Neuronal stem cell (in vitro differentiated cells): ENCODE data around the gene PDE11A.

Experiments used
- DNase-seq: peaks from one replicate; pipeline ENCODE4 v3.0.0-alpha.2; 2013; ENCODE audit warnings: low spot score
- H2AFZ ChIP-seq: one replicate; pipeline ENCODE4 v1.6.1; 2013; ENCODE audit warnings: mild to moderate bottlenecking, low read length, inconsistent platforms
- H2AK5ac ChIP-seq: 2 replicates; pipeline ENCODE4 v1.6.1; 2013; ENCODE audit warnings: low read depth, mild to moderate bottlenecking, inconsistent platforms, low read length, moderate library complexity, mixed read lengths
- H2BK120ac ChIP-seq: 2 replicates; pipeline ENCODE4 v1.6.1; 2013; ENCODE audit warnings: low read depth, mild to moderate bottlenecking, inconsistent platforms, low read length, moderate library complexity, mixed read lengths
- H2BK12ac ChIP-seq: one replicate; pipeline ENCODE4 v1.6.1; 2013; ENCODE audit warnings: low read length, inconsistent platforms
- H2BK15ac ChIP-seq: 2 replicates; pipeline ENCODE4 v1.6.1; 2013; ENCODE audit warnings: mild to moderate bottlenecking, low read length, inconsistent platforms, mixed read lengths
- H2BK5ac ChIP-seq: one replicate; pipeline ENCODE4 v1.6.1; 2013; ENCODE audit warnings: inconsistent platforms, mild to moderate bottlenecking, low read length, moderate library complexity
- H3K14ac ChIP-seq: one replicate; pipeline ENCODE4 v1.6.1; 2013; ENCODE audit warnings: low read length, inconsistent platforms
- H3K18ac ChIP-seq: 2 replicates; pipeline ENCODE4 v1.6.1; 2013; ENCODE audit warnings: low read length, inconsistent platforms
- H3K23ac ChIP-seq: 2 replicates; pipeline ENCODE4 v1.6.1; 2013; ENCODE audit warnings: low read depth, mild to moderate bottlenecking, mixed read lengths, low read length, inconsistent platforms; ENCODE audit not compliant: poor library complexity
- H3K27ac ChIP-seq: replicated peaks from 3 replicates; pipeline ENCODE4 v1.5.1; 2013; ENCODE audit warnings: low read length, inconsistent platforms
- H3K27me3 ChIP-seq, 3 experiments: 2 replicates each; pipeline ENCODE4 v1.6.1; 2013; ENCODE audit warnings: low read length in 3 of 3, mild to moderate bottlenecking in 2 of 3, inconsistent platforms in 1 of 3, low read depth in 1 of 3, mixed read lengths in 1 of 3, moderate library complexity in 1 of 3; ENCODE audit not compliant: control insufficient read depth in 3 of 3, insufficient read depth in 3 of 3
- H3K36me3 ChIP-seq, 2 donors: replicated peaks in 1 of 2; 2 replicates each; pipeline ENCODE4 v1.6.1; 2013; ENCODE audit warnings: low read length in 2 of 2; ENCODE audit not compliant: control insufficient read depth in 2 of 2, insufficient read depth in 2 of 2
- H3K4ac ChIP-seq: 2 replicates; pipeline ENCODE4 v1.6.1; 2013; ENCODE audit warnings: inconsistent platforms, mild to moderate bottlenecking, low read length, moderate library complexity
- H3K4me1 ChIP-seq, 2 donors: 1 replicate in 1 of 2; 2 replicates in 1 of 2; pipeline ENCODE4 v1.6.1; 2013; ENCODE audit warnings: low read length in 2 of 2, low read depth in 1 of 2; ENCODE audit not compliant: control insufficient read depth in 2 of 2, insufficient read depth in 1 of 2
- H3K4me2 ChIP-seq: one replicate; pipeline ENCODE4 v1.6.1; 2013; ENCODE audit warnings: mild to moderate bottlenecking, low read length, inconsistent platforms; ENCODE audit not compliant: insufficient read depth, poor library complexity, severe bottlenecking
- H3K4me3 ChIP-seq, 2 donors: 2 replicates each; pipeline ENCODE4 v1.5.1; 2013; ENCODE audit warnings: low read length in 2 of 2, mild to moderate bottlenecking in 2 of 2, inconsistent platforms in 1 of 2, moderate library complexity in 1 of 2
- H3K79me1 ChIP-seq: one replicate; pipeline ENCODE4 v1.6.1; 2013; ENCODE audit warnings: low read depth, mild to moderate bottlenecking, inconsistent platforms, low read length, moderate library complexity
- H3K9ac ChIP-seq: one replicate; pipeline ENCODE4 v1.6.1; 2013; ENCODE audit warnings: mild to moderate bottlenecking, low read depth, low read length, inconsistent platforms; ENCODE audit not compliant: poor library complexity
- H3K9me3 ChIP-seq, 2 donors: replicated peaks in 1 of 2; 2 replicates each; pipeline versions ENCODE3 to v1.6.1; 2013; ENCODE audit warnings: low read length in 2 of 2, mild to moderate bottlenecking in 2 of 2, inconsistent platforms in 1 of 2, low read depth in 1 of 2, mixed read lengths in 1 of 2, moderate library complexity in 1 of 2; ENCODE audit not compliant: control insufficient read depth in 2 of 2, insufficient read depth in 1 of 2
- H4K8ac ChIP-seq: one replicate; pipeline ENCODE4 v1.6.1; 2013; ENCODE audit warnings: low read depth, mild to moderate bottlenecking, inconsistent platforms, low read length, moderate library complexity
- H4K91ac ChIP-seq: one replicate; pipeline ENCODE4 v1.6.1; 2013; ENCODE audit warnings: low read length, low read depth, mild to moderate bottlenecking, inconsistent platforms; ENCODE audit not compliant: poor library complexity
- WGBS, 2 donors: extraction: QIAGEN DNeasy Blood & Tissue Kit; methylation state at CpG; one replicate each; pipeline ENCODE4 v1.1.7; 2013; ENCODE audit warnings: missing lambda C conversion rate in 2 of 2, mixed read lengths in 1 of 2; ENCODE audit not compliant: insufficient read length in 2 of 2, insufficient replicate concordance in 1 of 2; ENCODE audit errors: extremely low coverage in 2 of 2; 5-methylcytosine and 5-hydroxymethylcytosine counted together

Gene PDE11A

GRCh38 chr2:177660742-177661141, 411.8 kb downstream of the PDE11A start:
- Histone ChIP-seq H2BK5ac (no peak overlapping the region), H3K27ac (no peak overlapping the region), H3K9me3 (no peaks in the 10 kb centered on the region), H2BK120ac (no peak overlapping the region), H2BK12ac (no peak overlapping the region), H3K14ac (no peak overlapping the region), H2AFZ (no peak overlapping the region), H3K9ac (no peak overlapping the region), H2AK5ac (no peak overlapping the region), H3K4me1 (peaks cover 3 to 12% of the 10 kb centered on the region in 2 donors), H3K4me2 (no peak overlapping the region), H3K4me3 (no peak overlapping the region), H3K18ac (no peak overlapping the region), H3K36me3 (no peaks in the 10 kb centered on the region), H3K23ac (no peak overlapping the region), H4K91ac (no peak overlapping the region), H3K27me3 (no peaks in the 10 kb centered on the region), H2BK15ac (no peak overlapping the region), H3K4ac (no peak overlapping the region), H4K8ac (no peak overlapping the region), H3K79me1 (no peaks in the 10 kb centered on the region)
- WGBS, 2 donors: no CpG with 5 or more reads among the region's 3 CpGs
- no peak for DNase-seq

GRCh38 chr2:177658309-177658708, 414.3 kb downstream of the PDE11A start:
- H2BK5ac ChIP-seq: no peak overlapping the region
- no peak overlapping the region for H2BK12ac ChIP-seq
- no peak overlapping the region for H4K8ac ChIP-seq
- no peaks in the 10 kb centered on the region for H3K79me1 ChIP-seq
- no peak overlapping the region for H2BK120ac ChIP-seq
- no peak overlapping the region for H3K23ac ChIP-seq
- H3K4me2 ChIP-seq: no peak overlapping the region
- no peaks in the 10 kb centered on the region for H3K27me3 ChIP-seq
- peak overlapping the region; percentile 35 for H2AFZ ChIP-seq
- no peak overlapping the region for H3K18ac ChIP-seq
- no peak overlapping the region for H2AK5ac ChIP-seq
- DNase-seq: no peak
- H3K4me1 ChIP-seq: peaks cover 6 to 12% of the 10 kb centered on the region in 2 donors
- H3K9me3 ChIP-seq: no peaks in the 10 kb centered on the region
- no peak overlapping the region for H3K14ac ChIP-seq
- no peak overlapping the region for H3K4ac ChIP-seq
- no peak overlapping the region for H3K9ac ChIP-seq
- no peak overlapping the region for H3K4me3 ChIP-seq
- no peak overlapping the region for H3K27ac ChIP-seq
- no peaks in the 10 kb centered on the region for H3K36me3 ChIP-seq
- H2BK15ac ChIP-seq: no peak overlapping the region
- H4K91ac ChIP-seq: no peak overlapping the region

GRCh38 chr2:177651833-177652232, 420.7 kb downstream of the PDE11A start:
- Histone ChIP-seq H3K9ac (no peak overlapping the region), H4K91ac (no peak overlapping the region), H3K14ac (no peak overlapping the region), H2BK120ac (no peak overlapping the region), H2BK5ac (no peak overlapping the region), H2AFZ (peak overlapping the region; percentile 79), H3K27me3 (no peaks in the 10 kb centered on the region), H4K8ac (no peak overlapping the region), H3K18ac (no peak overlapping the region), H3K4me2 (no peak overlapping the region), H3K23ac (no peak overlapping the region), H3K4me1 (peaks cover 11 to 12% of the 10 kb centered on the region in 2 donors), H3K27ac (peak overlapping the region; percentile 68), H3K4ac (no peak overlapping the region), H3K79me1 (no peaks in the 10 kb centered on the region), H2BK15ac (no peak overlapping the region), H3K4me3 (peak overlapping the region in 1 of 2 donors; percentile 39), H3K36me3 (no peaks in the 10 kb centered on the region), H2AK5ac (no peak overlapping the region), H3K9me3 (no peaks in the 10 kb centered on the region), H2BK12ac (no peak overlapping the region)
- WGBS, 2 donors: no CpG with 5 or more reads among the region's 7 CpGs
- peak; percentile 65 for DNase-seq

- Histone ChIP-seq H3K4me1 (peaks cover 11 to 12% of the 10 kb centered on the region in 2 donors), H3K9me3 (no peaks in the 10 kb centered on the region), H3K27ac (no peak overlapping the region), H3K4me2 (no peak overlapping the region), H4K91ac (no peak overlapping the region), H2AK5ac (no peak overlapping the region), H2BK5ac (no peak overlapping the region), H2BK12ac (no peak overlapping the region), H3K4me3 (no peak overlapping the region), H4K8ac (no peak overlapping the region), H3K9ac (no peak overlapping the region), H3K23ac (no peak overlapping the region), H3K27me3 (no peaks in the 10 kb centered on the region), H3K4ac (no peak overlapping the region), H2AFZ (no peak overlapping the region), H3K18ac (no peak overlapping the region), H3K36me3 (no peaks in the 10 kb centered on the region), H3K79me1 (no peaks in the 10 kb centered on the region), H2BK15ac (no peak overlapping the region), H3K14ac (no peak overlapping the region), H2BK120ac (no peak overlapping the region)
- no CpG with 5 or more reads among the region's 4 CpGs for WGBS, 2 donors
- DNase-seq: no peak
Observed at GRCh38 chr2:177649568-177650518, 422.7 kb downstream of the PDE11A start.
